Measurements from ENCODE around the gene ACO1. TPM values are rescaled to one million over a fixed set of nuclear protein-coding genes. Genes with fewer than 3 reads are reported as not detected.

ACO1 gene
- polyA plus RNA-seq, 1 donor (not counting 4 experiments of a cell fraction or from before 2014, with no cell fraction given) = 29.2 TPM

DNA sequence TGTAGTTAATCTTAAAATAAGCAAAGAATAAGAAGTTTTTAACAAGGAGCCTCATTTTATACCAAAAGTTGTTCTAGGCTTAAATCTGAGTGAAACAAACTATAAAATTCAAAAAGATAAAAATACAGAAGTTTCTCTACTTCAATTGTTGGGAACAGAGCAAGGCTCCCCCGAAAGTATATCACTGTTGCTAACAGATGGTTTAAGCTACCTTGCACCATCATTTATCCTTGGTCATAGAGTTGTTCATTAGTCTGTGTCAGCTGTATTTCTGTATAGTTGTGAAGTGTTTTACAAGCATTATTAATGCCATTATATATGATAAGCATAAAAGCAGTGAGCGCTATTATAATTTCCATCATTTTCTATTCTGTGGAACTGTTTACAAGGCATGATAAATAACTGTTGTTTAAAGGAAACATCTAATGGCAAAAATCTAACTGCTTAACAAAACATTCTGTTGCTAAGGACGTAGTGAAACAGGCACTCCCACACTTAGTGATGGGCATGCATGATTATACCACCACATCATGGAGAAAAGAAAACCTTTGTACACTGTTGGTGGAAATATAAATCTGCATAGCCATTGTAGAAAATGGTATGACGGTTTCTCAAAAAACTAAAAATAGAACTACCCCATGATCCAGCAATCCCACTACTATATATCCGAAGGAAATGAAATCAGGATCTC, 23.3 kb upstream of the ACO1 start:
- H2AFZ ChIP-seq (ENCODE audit: control insufficient read depth, low read length) = no peak overlapping the region
- H3K9me1 ChIP-seq (ENCODE audit: control insufficient read depth, extremely low read depth, insufficient read depth, low read length) = no peaks in the 10 kb centered on the region
- no peaks in the 10 kb centered on the region for H3K79me2 ChIP-seq (ENCODE audit: control insufficient read depth, insufficient read depth, low read length)
- DNase-seq (ENCODE audit: low read depth, low spot score) (no peak), FAIRE-seq (no peak)
- no peak overlapping the region for H3K4me3 ChIP-seq (ENCODE audit: control insufficient read depth in 2 of 3, extremely low read depth in 1 of 3, insufficient read depth in 2 of 3, low read depth in 1 of 3, low read length in 3 of 3)
- dilution Hi-C loops (cut with MboI; ENCODE audit: extremely low pct_ligation_motif_present, low sequenced_read_pairs) = no loop called here
- TF ChIP-seq, protein P1, sequence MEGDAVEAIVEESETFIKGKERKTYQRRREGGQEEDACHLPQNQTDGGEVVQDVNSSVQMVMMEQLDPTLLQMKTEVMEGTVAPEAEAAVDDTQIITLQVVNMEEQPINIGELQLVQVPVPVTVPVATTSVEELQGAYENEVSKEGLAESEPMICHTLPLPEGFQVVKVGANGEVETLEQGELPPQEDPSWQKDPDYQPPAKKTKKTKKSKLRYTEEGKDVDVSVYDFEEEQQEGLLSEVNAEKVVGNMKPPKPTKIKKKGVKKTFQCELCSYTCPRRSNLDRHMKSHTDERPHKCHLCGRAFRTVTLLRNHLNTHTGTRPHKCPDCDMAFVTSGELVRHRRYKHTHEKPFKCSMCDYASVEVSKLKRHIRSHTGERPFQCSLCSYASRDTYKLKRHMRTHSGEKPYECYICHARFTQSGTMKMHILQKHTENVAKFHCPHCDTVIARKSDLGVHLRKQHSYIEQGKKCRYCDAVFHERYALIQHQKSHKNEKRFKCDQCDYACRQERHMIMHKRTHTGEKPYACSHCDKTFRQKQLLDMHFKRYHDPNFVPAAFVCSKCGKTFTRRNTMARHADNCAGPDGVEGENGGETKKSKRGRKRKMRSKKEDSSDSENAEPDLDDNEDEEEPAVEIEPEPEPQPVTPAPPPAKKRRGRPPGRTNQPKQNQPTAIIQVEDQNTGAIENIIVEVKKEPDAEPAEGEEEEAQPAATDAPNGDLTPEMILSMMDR (optimal IDR thresholded peaks at IDR 0.05 in 1 of 3, IDR thresholded peaks at IDR 0.05 in 1 of 3, conservative IDR thresholded peaks at IDR 0.05 in 1 of 3; ENCODE audit: extremely low read depth in 1 of 3, insufficient read depth in 2 of 3, low read length in 3 of 3) = no peak
- no peak for TF ChIP-seq EZH2 (IDR thresholded peaks at IDR 0.05; ENCODE audit: low read length)
- H3K9me3 ChIP-seq (ENCODE audit: control insufficient read depth, low read depth, low read length) = no peaks in the 10 kb centered on the region
- no peaks in the 10 kb centered on the region for H4K20me1 ChIP-seq (ENCODE audit: control insufficient read depth, extremely low read depth, insufficient read depth, low read length)
- H3K27me3 ChIP-seq (ENCODE audit: control insufficient read depth, extremely low read depth, insufficient read depth, low read length) = no peaks in the 10 kb centered on the region
- no peak overlapping the region for H3K4me2 ChIP-seq (ENCODE audit: control insufficient read depth, extremely low read depth, insufficient read depth, low read depth, low read length)
- no peaks in the 10 kb centered on the region for H3K36me3 ChIP-seq (ENCODE audit: control insufficient read depth in 2 of 2, extremely low read depth in 1 of 2, insufficient read depth in 2 of 2, low read length in 2 of 2)
- H3K27ac ChIP-seq (ENCODE audit: control insufficient read depth, insufficient read depth, low read length) = no peak overlapping the region
- no peak overlapping the region for H3K9ac ChIP-seq (ENCODE audit: control insufficient read depth, extremely low read depth, insufficient read depth, low read length)
- no peaks in the 10 kb centered on the region for H3K4me1 ChIP-seq (ENCODE audit: control insufficient read depth, extremely low read depth, insufficient read depth, low read length)

DNA sequence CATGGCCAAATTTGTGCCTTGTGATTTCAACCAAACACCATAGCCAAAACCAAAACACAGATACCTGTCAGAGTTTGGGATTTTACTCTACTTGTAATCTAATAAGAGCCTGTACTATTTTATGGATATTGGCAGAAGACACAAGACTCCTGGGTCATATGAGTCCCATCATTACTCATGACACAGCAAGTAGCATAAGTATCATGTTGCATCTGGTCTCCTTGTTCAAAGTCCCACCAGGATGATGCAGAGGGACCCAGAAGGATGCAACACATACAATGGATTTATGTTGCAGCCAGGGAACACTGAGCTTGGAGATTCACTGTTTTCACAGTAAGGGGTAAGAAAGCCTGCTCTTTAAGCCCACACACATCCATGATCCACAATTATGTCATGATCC, 13.2 kb upstream of the ACO1 start:
- Histone ChIP-seq H3K36me3 (ENCODE audit: control insufficient read depth in 2 of 2, extremely low read depth in 1 of 2, insufficient read depth in 2 of 2, low read length in 2 of 2) (no peaks in the 10 kb centered on the region), H4K20me1 (ENCODE audit: control insufficient read depth, extremely low read depth, insufficient read depth, low read length) (no peaks in the 10 kb centered on the region), H3K27ac (ENCODE audit: control insufficient read depth, insufficient read depth, low read length) (no peak overlapping the region), H3K4me3 (ENCODE audit: control insufficient read depth in 2 of 3, extremely low read depth in 1 of 3, insufficient read depth in 2 of 3, low read depth in 1 of 3, low read length in 3 of 3) (no peak overlapping the region), H3K9me1 (ENCODE audit: control insufficient read depth, extremely low read depth, insufficient read depth, low read length) (no peaks in the 10 kb centered on the region), H3K27me3 (ENCODE audit: control insufficient read depth, extremely low read depth, insufficient read depth, low read length) (no peaks in the 10 kb centered on the region), H3K9me3 (ENCODE audit: control insufficient read depth, low read depth, low read length) (no peaks in the 10 kb centered on the region), H3K4me1 (ENCODE audit: control insufficient read depth, extremely low read depth, insufficient read depth, low read length) (no peaks in the 10 kb centered on the region), H3K79me2 (ENCODE audit: control insufficient read depth, insufficient read depth, low read length) (no peaks in the 10 kb centered on the region), H2AFZ (ENCODE audit: control insufficient read depth, low read length) (no peak overlapping the region), H3K4me2 (ENCODE audit: control insufficient read depth, extremely low read depth, insufficient read depth, low read depth, low read length) (no peak overlapping the region), H3K9ac (ENCODE audit: control insufficient read depth, extremely low read depth, insufficient read depth, low read length) (no peak overlapping the region)
- FAIRE-seq (no peak), DNase-seq (ENCODE audit: low read depth, low spot score) (no peak)
- TF ChIP-seq, protein P1 (optimal IDR thresholded peaks at IDR 0.05 in 1 of 3, IDR thresholded peaks at IDR 0.05 in 1 of 3, conservative IDR thresholded peaks at IDR 0.05 in 1 of 3; ENCODE audit: extremely low read depth in 1 of 3, insufficient read depth in 2 of 3, low read length in 3 of 3) = no peak
- TF ChIP-seq EZH2 (IDR thresholded peaks at IDR 0.05; ENCODE audit: low read length) = no peak
- dilution Hi-C loops (cut with MboI; ENCODE audit: extremely low pct_ligation_motif_present, low sequenced_read_pairs) = no loop called here

Data from keratinocyte (primary cell).